Gastrocnemius medialis (tissue), 4 donors: Measurements from ENCODE around the gene GABRA5. TPM values are rescaled to one million over a fixed set of nuclear protein-coding genes. Genes with fewer than 3 reads are reported as not detected.

Source experiments
- ATAC-seq, 2 donors: fragments of 150-250 bp; one replicate each; pipeline ENCODE4 v1.9.1; 2016
- DNase-seq, 2 donors: peaks; one replicate each; pipeline ENCODE4 v3.0.0-alpha.2; 2019
- H3K27ac ChIP-seq, 4 donors: fragments of 200-600 bp; sonication (generic); 1 replicate in 1 of 4; 2 replicates in 3 of 4; pipeline ENCODE4 v1.5.1; 2016 to 2018; ENCODE audit warnings: mild to moderate bottlenecking in 2 of 4, moderate library complexity in 1 of 4
- H3K27me3 ChIP-seq, 3 donors: fragments of 200-600 bp; sonication (generic) in 2 of 3; 1 replicate in 1 of 3; 2 replicates in 2 of 3; pipeline versions ENCODE4 v1.5.1 to v1.6.0; 2016 to 2019; ENCODE audit warnings: mild to moderate bottlenecking in 1 of 3, moderate library complexity in 1 of 3
- H3K36me3 ChIP-seq, 2 donors: fragments of 200-600 bp; sonication (generic) in 1 of 2; one replicate each; pipeline ENCODE4 v1.5.1; 2017 to 2018
- H3K4me1 ChIP-seq, 2 donors: fragments of 200-600 bp; sonication (generic) in 1 of 2; one replicate each; pipeline ENCODE4 v1.5.1; 2016 to 2017; ENCODE audit warnings: mild to moderate bottlenecking in 2 of 2
- H3K4me3 ChIP-seq, 4 donors: fragments of 200-600 bp; sonication (generic) in 3 of 4; 1 replicate in 1 of 4; 2 replicates in 3 of 4; pipeline ENCODE4 v1.5.1; 2016 to 2019; ENCODE audit warnings: mild to moderate bottlenecking in 2 of 4
- H3K9me3 ChIP-seq, 3 donors: fragments of 200-600 bp; sonication (generic) in 2 of 3; 1 replicate in 1 of 3; 2 replicates in 2 of 3; pipeline ENCODE4 v1.5.1; 2016 to 2019
- POLR2A ChIP-seq, 2 donors: fragments of 450-650 bp; IDR thresholded peaks; one replicate each; pipeline ENCODE4 v1.6.1; 2017; ENCODE audit warnings: antibody characterized with exemption in 2 of 2, mild to moderate bottlenecking in 2 of 2, moderate library complexity in 2 of 2
- in situ Hi-C, 4 donors: fragments of 200-750 bp; cut with MboI; loops; one replicate each; pipeline versions ENCODE4 v1.15.0 to v1.8.0; 2017; ENCODE audit warnings: low sequenced_read_pairs in 4 of 4
- intact Hi-C: fragments of 100-400 bp; cut with DNase I; formaldehyde crosslinking; loops from one replicate; pipeline ENCODE4 v1.15.1; 2023; ENCODE audit warnings: low total_unique reads
- total RNA-seq, 4 donors: library from RNA; depleted of rRNA; stranded (reverse); fragments of >200 nt; gene quantifications; one replicate each; pipeline versions ENCODE4 v1.1.0 to v1.2.3, GENCODE V29; 2016
- TF ChIP-seq, protein P1 (sequence below), 5 experiments: fragments of 450-650 bp in 3 of 5; fragments of 200-600 bp in 2 of 5; sonication (generic) in 2 of 5; IDR thresholded peaks in 4 of 5; conservative IDR thresholded peaks in 1 of 5; 1 replicate in 4 of 5; 2 replicates in 1 of 5; pipeline ENCODE4 v1.5.1; 2016 to 2019; ENCODE audit warnings: antibody characterized with exemption in 5 of 5, mild to moderate bottlenecking in 3 of 5, moderate library complexity in 3 of 5

The GABRA5 gene
- total RNA-seq, 4 donors from 2014 or later, result not detected

DNA sequence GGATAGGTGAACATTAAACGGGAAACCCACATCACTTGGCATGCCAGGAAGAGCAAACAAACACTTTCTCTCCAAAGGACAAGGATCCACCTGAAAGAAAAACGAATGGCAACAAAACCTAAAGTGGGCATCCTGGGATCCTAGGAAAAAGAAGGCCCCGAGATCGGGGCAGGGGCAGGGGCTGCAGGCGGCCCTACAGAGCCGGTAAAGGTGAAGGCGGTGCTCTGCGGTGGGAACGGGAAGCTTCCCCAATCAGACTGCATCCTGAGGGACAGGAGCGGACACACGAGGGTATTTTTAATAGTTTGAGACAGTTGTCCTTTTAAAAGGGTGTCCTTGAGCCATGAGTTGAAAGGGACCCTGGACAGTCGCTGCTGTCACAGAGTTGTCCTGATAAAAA lies 24.9 kb upstream of the GABRA5 start:
- Histone ChIP-seq H3K4me3 (no peak overlapping the region), H3K27me3 (peaks cover 0 to 2% (median 0%) of the 10 kb centered on the region in 3 donors), H3K36me3 (no peaks in the 10 kb centered on the region), H3K4me1 (no peaks in the 10 kb centered on the region), H3K27ac (no peak overlapping the region), H3K9me3 (no peaks in the 10 kb centered on the region)
- intact Hi-C loops (no loop called here), in situ Hi-C loops (no loop called here)
- TF ChIP-seq, protein P1, sequence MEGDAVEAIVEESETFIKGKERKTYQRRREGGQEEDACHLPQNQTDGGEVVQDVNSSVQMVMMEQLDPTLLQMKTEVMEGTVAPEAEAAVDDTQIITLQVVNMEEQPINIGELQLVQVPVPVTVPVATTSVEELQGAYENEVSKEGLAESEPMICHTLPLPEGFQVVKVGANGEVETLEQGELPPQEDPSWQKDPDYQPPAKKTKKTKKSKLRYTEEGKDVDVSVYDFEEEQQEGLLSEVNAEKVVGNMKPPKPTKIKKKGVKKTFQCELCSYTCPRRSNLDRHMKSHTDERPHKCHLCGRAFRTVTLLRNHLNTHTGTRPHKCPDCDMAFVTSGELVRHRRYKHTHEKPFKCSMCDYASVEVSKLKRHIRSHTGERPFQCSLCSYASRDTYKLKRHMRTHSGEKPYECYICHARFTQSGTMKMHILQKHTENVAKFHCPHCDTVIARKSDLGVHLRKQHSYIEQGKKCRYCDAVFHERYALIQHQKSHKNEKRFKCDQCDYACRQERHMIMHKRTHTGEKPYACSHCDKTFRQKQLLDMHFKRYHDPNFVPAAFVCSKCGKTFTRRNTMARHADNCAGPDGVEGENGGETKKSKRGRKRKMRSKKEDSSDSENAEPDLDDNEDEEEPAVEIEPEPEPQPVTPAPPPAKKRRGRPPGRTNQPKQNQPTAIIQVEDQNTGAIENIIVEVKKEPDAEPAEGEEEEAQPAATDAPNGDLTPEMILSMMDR (IDR thresholded peaks at IDR 0.05 in 4 of 5, conservative IDR thresholded peaks at IDR 0.05 in 1 of 5), result no peak
- no peak for TF ChIP-seq POLR2A (IDR thresholded peaks at IDR 0.05)
- no peak for DNase-seq
- ATAC-seq, result no peak

- ATAC-seq (no peak), DNase-seq (no peak)
- H3K9me3 ChIP-seq, result no peaks in the 10 kb centered on the region
- H3K27me3 ChIP-seq, result peaks cover 0 to 2% (median 0%) of the 10 kb centered on the region in 3 donors
- in situ Hi-C loops, result no loop called here
- H3K4me3 ChIP-seq, result no peak overlapping the region
- no peaks in the 10 kb centered on the region for H3K36me3 ChIP-seq
- H3K4me1 ChIP-seq, result no peaks in the 10 kb centered on the region
- H3K27ac ChIP-seq, result no peak overlapping the region
- intact Hi-C loops, result no loop called here
- no peak for TF ChIP-seq POLR2A (IDR thresholded peaks at IDR 0.05)
- TF ChIP-seq, protein P1 (IDR thresholded peaks at IDR 0.05 in 4 of 5, conservative IDR thresholded peaks at IDR 0.05 in 1 of 5), result no peak
Measured at GRCh38 chr15:26842391-26842790, 24.5 kb upstream of the GABRA5 start.

- Histone ChIP-seq H3K4me3 (no peak overlapping the region), H3K27me3 (no peaks in the 10 kb centered on the region), H3K36me3 (no peaks in the 10 kb centered on the region), H3K27ac (no peak overlapping the region), H3K9me3 (no peaks in the 10 kb centered on the region), H3K4me1 (no peaks in the 10 kb centered on the region)
- in situ Hi-C loops, result no loop called here
- DNase-seq, result no peak
- intact Hi-C loops, result no loop called here
- no peak for ATAC-seq
- no peak for TF ChIP-seq POLR2A (IDR thresholded peaks at IDR 0.05)
- TF ChIP-seq, protein P1 (IDR thresholded peaks at IDR 0.05 in 4 of 5, conservative IDR thresholded peaks at IDR 0.05 in 1 of 5), result no peak
Measured at GRCh38 chr15:26844901-26845300, 22.0 kb upstream of the GABRA5 start.

DNA sequence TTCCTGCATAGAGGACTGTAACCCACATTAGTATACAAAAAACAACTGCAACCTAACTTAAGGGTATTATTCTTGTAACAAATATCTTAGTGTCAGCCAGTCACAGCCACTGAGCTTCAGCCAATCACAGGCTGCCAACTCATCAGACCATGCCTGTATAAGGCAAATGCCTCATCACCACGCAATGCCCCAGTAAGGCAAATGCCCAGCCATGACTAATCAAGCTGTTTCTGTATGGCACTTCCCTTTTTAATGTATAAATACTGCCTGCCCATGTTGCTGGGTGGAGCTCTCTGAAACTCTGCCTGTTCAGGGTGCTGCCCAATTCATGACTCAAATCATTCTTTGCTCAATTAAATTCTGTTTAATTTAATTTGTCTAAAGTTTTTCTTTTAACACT lies 18.4 kb upstream of the GABRA5 start:
- intact Hi-C loops, result no loop called here
- ATAC-seq (no peak), DNase-seq (no peak)
- Histone ChIP-seq H3K4me1 (no peaks in the 10 kb centered on the region), H3K27me3 (no peaks in the 10 kb centered on the region), H3K4me3 (no peak overlapping the region), H3K36me3 (no peaks in the 10 kb centered on the region), H3K9me3 (no peaks in the 10 kb centered on the region), H3K27ac (no peak overlapping the region)
- in situ Hi-C loops, result no loop called here
- no peak for TF ChIP-seq POLR2A (IDR thresholded peaks at IDR 0.05)
- TF ChIP-seq, protein P1 (IDR thresholded peaks at IDR 0.05 in 4 of 5, conservative IDR thresholded peaks at IDR 0.05 in 1 of 5), result no peak

GRCh38 chr15:26850161-26850560 lies 16.7 kb upstream of the GABRA5 start:
- no peaks in the 10 kb centered on the region for H3K9me3 ChIP-seq
- in situ Hi-C loops, result loop anchor here in 1 of 4 donors (25.0 kb wide), 1 partner anchor 1338 kb away; no protein-coding TSS in a partner anchor
- ATAC-seq, result no peak

More at GRCh38 chr15:26850161-26850560, 16.7 kb upstream of the GABRA5 start:
- Histone ChIP-seq H3K4me1 (no peaks in the 10 kb centered on the region), H3K36me3 (no peaks in the 10 kb centered on the region), H3K27me3 (no peaks in the 10 kb centered on the region), H3K4me3 (no peak overlapping the region), H3K27ac (no peak overlapping the region)
- TF ChIP-seq POLR2A (IDR thresholded peaks at IDR 0.05), result no peak
- TF ChIP-seq, protein P1 (IDR thresholded peaks at IDR 0.05 in 4 of 5, conservative IDR thresholded peaks at IDR 0.05 in 1 of 5), result no peak
- intact Hi-C loops, result no loop called here
- DNase-seq, result no peak
